ENCODE results near the gene CMSS1. TPM values are rescaled to one million over a fixed set of nuclear protein-coding genes. Genes with fewer than 3 reads are reported as not detected.

Gene CMSS1
- total RNA-seq, 1 experiment from 2014 or later = 98.6 TPM

GRCh38 chr3:99852851-99853250, 35.2 kb downstream of the CMSS1 start:
- POLR2A ChIA-PET (ENCODE audit: low non-redundant PET) = no interaction called here
- TF ChIP-seq EZH2 (IDR thresholded peaks at IDR 0.05; ENCODE audit: borderline replicate concordance, low read depth, low read length, poor library complexity, severe bottlenecking) = no peak
- no peak for TF ChIP-seq CTCF (conservative IDR thresholded peaks at IDR 0.05; ENCODE audit: low read depth, low read length)

GRCh38 chr3:99854756-99855298, 37.2 kb downstream of the CMSS1 start:
- Histone ChIP-seq H3K4me3 (ENCODE audit: low read depth, low read length, poor library complexity, severe bottlenecking) (no peak overlapping the region), H3K4me1 (ENCODE audit: insufficient read depth, low read length, poor library complexity, severe bottlenecking) (peaks cover 23% of the 10 kb centered on the region), H3K9me3 (ENCODE audit: low read depth, low read length, poor library complexity, severe bottlenecking) (no peaks in the 10 kb centered on the region), H3K27ac (ENCODE audit: low read depth, low read length, poor library complexity, severe bottlenecking) (no peak overlapping the region), H3K27me3 (replicated peaks; ENCODE audit: insufficient read depth, low read depth, low read length, poor library complexity) (no peaks in the 10 kb centered on the region), H3K36me3 (ENCODE audit: insufficient read depth, low read length, poor library complexity, severe bottlenecking) (no peaks in the 10 kb centered on the region)
- CTCF ChIA-PET = interaction anchor here (0.6 kb wide), 1 partner anchor 1855 kb away, joined by 6 read pairs; no protein-coding TSS in a partner anchor
- POLR2A ChIA-PET (ENCODE audit: low non-redundant PET) = no interaction called here
- TF ChIP-seq CTCF (conservative IDR thresholded peaks at IDR 0.05; ENCODE audit: low read depth, low read length) (no peak), EZH2 (IDR thresholded peaks at IDR 0.05; ENCODE audit: borderline replicate concordance, low read depth, low read length, poor library complexity, severe bottlenecking) (no peak)
- intact Hi-C loops (cut with micrococcal nuclease; ENCODE audit: unreplicated experiment) = no loop called here
- no TSS peak for BruUV-seq (replicated peaks)
- no peak for DNase-seq (ENCODE audit: low spot score)

More at GRCh38 chr3:99852851-99853250, 35.2 kb downstream of the CMSS1 start:
- CTCF ChIA-PET = no interaction called here
- Histone ChIP-seq H3K9me3 (ENCODE audit: low read depth, low read length, poor library complexity, severe bottlenecking) (no peaks in the 10 kb centered on the region), H3K36me3 (ENCODE audit: insufficient read depth, low read length, poor library complexity, severe bottlenecking) (no peaks in the 10 kb centered on the region), H3K4me1 (ENCODE audit: insufficient read depth, low read length, poor library complexity, severe bottlenecking) (peaks cover 16% of the 10 kb centered on the region), H3K27ac (ENCODE audit: low read depth, low read length, poor library complexity, severe bottlenecking) (no peak overlapping the region), H3K4me3 (ENCODE audit: low read depth, low read length, poor library complexity, severe bottlenecking) (no peak overlapping the region), H3K27me3 (replicated peaks; ENCODE audit: insufficient read depth, low read depth, low read length, poor library complexity) (no peaks in the 10 kb centered on the region)
- intact Hi-C loops (cut with micrococcal nuclease; ENCODE audit: unreplicated experiment) = no loop called here
- BruUV-seq (replicated peaks) = no TSS peak
- no peak for DNase-seq (ENCODE audit: low spot score)

GRCh38 chr3:99855900-99856299, 38.2 kb downstream of the CMSS1 start:
- H3K27me3 ChIP-seq (replicated peaks; ENCODE audit: insufficient read depth, low read depth, low read length, poor library complexity) = no peaks in the 10 kb centered on the region
- POLR2A ChIA-PET (ENCODE audit: low non-redundant PET) = no interaction called here
- TF ChIP-seq CTCF (conservative IDR thresholded peaks at IDR 0.05; ENCODE audit: low read depth, low read length) (no peak), EZH2 (IDR thresholded peaks at IDR 0.05; ENCODE audit: borderline replicate concordance, low read depth, low read length, poor library complexity, severe bottlenecking) (no peak)
- no peak for DNase-seq (ENCODE audit: low spot score)
- BruUV-seq (replicated peaks) = no TSS peak
- intact Hi-C loops (cut with micrococcal nuclease; ENCODE audit: unreplicated experiment) = no loop called here
- no peaks in the 10 kb centered on the region for H3K9me3 ChIP-seq (ENCODE audit: low read depth, low read length, poor library complexity, severe bottlenecking)
- H3K4me3 ChIP-seq (ENCODE audit: low read depth, low read length, poor library complexity, severe bottlenecking) = no peak overlapping the region
- H3K36me3 ChIP-seq (ENCODE audit: insufficient read depth, low read length, poor library complexity, severe bottlenecking) = no peaks in the 10 kb centered on the region
- CTCF ChIA-PET = no interaction called here
- H3K4me1 ChIP-seq (ENCODE audit: insufficient read depth, low read length, poor library complexity, severe bottlenecking) = peaks cover 29% of the 10 kb centered on the region
- H3K27ac ChIP-seq (ENCODE audit: low read depth, low read length, poor library complexity, severe bottlenecking) = no peak overlapping the region

Data from A673 (cell line).